Uterus (tissue), 2 donors: ENCODE results near the gene SLC4A1.

ENCODE experiments used
- POLR2A ChIP-seq, 2 donors: fragments of 450-650 bp; IDR thresholded peaks; one replicate each; pipeline ENCODE4 v1.6.1; 2016; ENCODE audit warnings: antibody characterized with exemption in 2 of 2, mild to moderate bottlenecking in 1 of 2, moderate library complexity in 1 of 2
- TF ChIP-seq, protein P1 (sequence below), 4 experiments: fragments of 200-600 bp in 2 of 4; fragments of 450-650 bp in 2 of 4; sonication (generic) in 2 of 4; IDR thresholded peaks; one replicate each; pipeline ENCODE4 v1.5.1; 2016 to 2019; ENCODE audit warnings: antibody characterized with exemption in 4 of 4, mild to moderate bottlenecking in 2 of 4, moderate library complexity in 1 of 4

DNA sequence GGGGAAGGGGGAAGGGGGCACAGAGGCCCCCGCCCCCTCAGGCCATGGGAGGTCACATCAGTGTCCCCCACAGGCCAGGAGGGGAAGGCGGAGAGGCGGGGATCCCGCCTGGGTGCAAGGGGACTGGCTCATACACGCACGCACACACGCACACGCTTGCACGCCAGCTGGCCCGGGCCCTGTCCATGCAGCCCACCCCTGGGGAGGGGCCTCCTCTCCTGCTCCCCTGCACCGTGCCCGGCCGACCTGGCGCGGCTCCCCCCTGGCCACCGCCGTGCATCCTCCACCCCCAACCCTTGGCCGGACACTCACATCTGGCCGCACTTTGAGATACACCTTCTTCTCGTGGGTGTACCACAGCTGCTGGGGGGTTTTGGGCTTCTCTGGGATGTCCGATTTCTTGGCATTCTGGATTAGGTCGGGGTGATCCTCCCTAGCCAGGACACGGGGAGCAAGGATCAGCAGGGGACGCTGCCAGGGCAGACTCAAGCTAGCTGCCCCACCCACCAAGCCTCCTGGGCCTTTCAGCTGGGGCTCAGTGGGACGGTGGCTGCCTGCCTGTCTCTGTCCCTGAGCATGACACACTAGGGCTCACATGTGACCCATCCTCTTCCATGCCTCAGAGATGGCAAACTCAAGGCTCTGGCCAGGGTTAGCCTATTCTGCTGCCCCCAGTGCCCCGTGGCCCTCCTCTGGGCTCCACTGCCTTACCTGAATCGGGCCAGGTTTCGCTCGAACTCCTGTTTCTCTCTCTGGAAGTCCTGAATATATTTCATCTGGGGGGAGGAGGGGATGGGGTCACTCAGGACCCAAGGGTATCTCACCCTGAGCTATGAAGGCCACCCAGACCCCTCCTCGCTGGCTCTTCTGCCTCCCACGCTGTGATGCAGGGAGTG, 55.2 kb downstream of the SLC4A1 start:
- TF ChIP-seq, protein P1, sequence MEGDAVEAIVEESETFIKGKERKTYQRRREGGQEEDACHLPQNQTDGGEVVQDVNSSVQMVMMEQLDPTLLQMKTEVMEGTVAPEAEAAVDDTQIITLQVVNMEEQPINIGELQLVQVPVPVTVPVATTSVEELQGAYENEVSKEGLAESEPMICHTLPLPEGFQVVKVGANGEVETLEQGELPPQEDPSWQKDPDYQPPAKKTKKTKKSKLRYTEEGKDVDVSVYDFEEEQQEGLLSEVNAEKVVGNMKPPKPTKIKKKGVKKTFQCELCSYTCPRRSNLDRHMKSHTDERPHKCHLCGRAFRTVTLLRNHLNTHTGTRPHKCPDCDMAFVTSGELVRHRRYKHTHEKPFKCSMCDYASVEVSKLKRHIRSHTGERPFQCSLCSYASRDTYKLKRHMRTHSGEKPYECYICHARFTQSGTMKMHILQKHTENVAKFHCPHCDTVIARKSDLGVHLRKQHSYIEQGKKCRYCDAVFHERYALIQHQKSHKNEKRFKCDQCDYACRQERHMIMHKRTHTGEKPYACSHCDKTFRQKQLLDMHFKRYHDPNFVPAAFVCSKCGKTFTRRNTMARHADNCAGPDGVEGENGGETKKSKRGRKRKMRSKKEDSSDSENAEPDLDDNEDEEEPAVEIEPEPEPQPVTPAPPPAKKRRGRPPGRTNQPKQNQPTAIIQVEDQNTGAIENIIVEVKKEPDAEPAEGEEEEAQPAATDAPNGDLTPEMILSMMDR (IDR thresholded peaks at IDR 0.05) = no peak
- TF ChIP-seq POLR2A (IDR thresholded peaks at IDR 0.05) = no peak
